A549 (cell line): ENCODE results near the gene TRABD.

Source experiments
- CTCF ChIP-seq: fragments of >200 bp; sonication (Bioruptor Twin); formaldehyde crosslinking; IDR thresholded peaks from 3 replicates; pipeline ENCODE4 v1.5.1; 2016
- EHMT2 ChIP-seq: fragments of 200-600 bp; sonication (generic); IDR thresholded peaks from 2 replicates; pipeline ENCODE4 v1.6.1; 2016; ENCODE audit warnings: antibody characterized with exemption, low read depth, mild to moderate bottlenecking, moderate library complexity
- EP300 ChIP-seq, 2 experiments: fragments of >200 bp; sonication (Bioruptor Twin); formaldehyde crosslinking; IDR thresholded peaks; 2 replicates in 1 of 2; 3 replicates in 1 of 2; pipeline ENCODE4 v1.6.1; 2016 to 2017
- JUN ChIP-seq, 2 experiments: fragments of >200 bp; sonication (Bioruptor Twin); formaldehyde crosslinking; IDR thresholded peaks; 2 replicates in 1 of 2; 3 replicates in 1 of 2; pipeline ENCODE4 v1.6.1; 2016 to 2017
- MAX ChIP-seq: IDR thresholded peaks from 2 replicates; pipeline ENCODE4 v1.6.1; 2012
- POLR2A ChIP-seq: IDR thresholded peaks from 2 replicates; pipeline ENCODE4 v1.6.1; 2012; ENCODE audit warnings: mild to moderate bottlenecking, low read length
- RAD21 ChIP-seq, 2 experiments: fragments of >200 bp in 1 of 2; sonication (Bioruptor Twin) in 1 of 2; formaldehyde crosslinking in 1 of 2; IDR thresholded peaks in 1 of 2; conservative IDR thresholded peaks in 1 of 2; 2 replicates in 1 of 2; 3 replicates in 1 of 2; pipeline ENCODE4 v1.6.1; 2012 to 2018; ENCODE audit warnings: inconsistent platforms in 1 of 2
- RFX5 ChIP-seq: fragments of 450-650 bp; IDR thresholded peaks from 2 replicates; pipeline ENCODE4 v1.7.1; 2014; ENCODE audit warnings: antibody characterized with exemption, mild to moderate bottlenecking, moderate library complexity
- TFCP2L1 ChIP-seq: fragments of 250-450 bp; sonication (Bioruptor Pico); IDR thresholded peaks from 2 replicates; pipeline ENCODE4 v1.5.0; 2021; ENCODE audit warnings: mild to moderate bottlenecking

- TF ChIP-seq CTCF, result no peak
- TF ChIP-seq TFCP2L1 (CRISPR knock-in tag), result no peak
- no peak for TF ChIP-seq RAD21 (conservative IDR thresholded peaks at IDR 0.05 in 1 of 2, IDR thresholded peaks at IDR 0.05 in 1 of 2)
- no peak for TF ChIP-seq RFX5
- TF ChIP-seq POLR2A, result no peak
- TF ChIP-seq EHMT2, result no peak
- TF ChIP-seq JUN (IDR thresholded peaks at IDR 0.05), result no peak
- no peak for TF ChIP-seq EP300 (IDR thresholded peaks at IDR 0.05)
- no peak for TF ChIP-seq MAX
These were observed 4.1 kb downstream of the TRABD start for GRCh38 chr22:50189849-50190181.
